Neural progenitor cell (in vitro differentiated cells): ENCODE measurements around the gene ZCWPW2.

Source experiments
- EZH2 ChIP-seq: fragments of 200-600 bp; sonication (generic); IDR thresholded peaks from 2 replicates; pipeline ENCODE4 v1.6.1; 2017; ENCODE audit warnings: antibody characterized with exemption, mild to moderate bottlenecking, moderate library complexity
- EZH2phosphoT487 ChIP-seq: fragments of 200-600 bp; sonication (generic); IDR thresholded peaks from 2 replicates; pipeline ENCODE4 v1.6.1; 2017; ENCODE audit warnings: antibody characterized with exemption
- TF ChIP-seq, protein P1 (sequence below): fragments of 200-600 bp; sonication (generic); IDR thresholded peaks from 2 replicates; pipeline ENCODE4 v1.5.1; 2017; ENCODE audit warnings: antibody characterized with exemption, mild to moderate bottlenecking

DNA sequence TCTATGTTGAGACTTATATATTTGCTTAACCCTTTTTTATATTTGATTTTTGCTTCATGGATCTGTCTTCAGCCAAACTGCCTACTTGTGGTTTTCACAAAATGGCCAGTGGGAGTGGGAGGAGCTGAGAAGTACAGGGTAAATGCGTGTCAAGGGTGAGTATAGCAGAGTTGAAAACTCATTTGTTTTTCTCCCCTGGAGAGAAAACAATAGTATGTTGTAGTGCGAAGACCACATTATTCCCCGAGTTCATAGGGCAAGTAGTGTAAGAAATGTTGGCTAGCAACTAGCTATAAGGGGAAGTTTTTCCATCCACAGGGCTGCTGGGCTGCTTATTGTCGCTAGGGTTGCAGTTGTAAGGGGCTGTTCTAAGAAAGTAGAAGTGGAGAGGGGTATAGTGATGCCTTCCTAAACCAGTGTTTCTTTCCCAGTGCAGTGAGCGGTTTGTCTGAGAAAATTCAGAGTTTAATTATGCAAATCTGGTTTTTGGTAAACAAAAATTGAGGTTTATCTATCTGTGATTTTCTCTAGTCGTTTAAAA lies 153.9 kb downstream of the ZCWPW2 start:
- TF ChIP-seq, protein P1, sequence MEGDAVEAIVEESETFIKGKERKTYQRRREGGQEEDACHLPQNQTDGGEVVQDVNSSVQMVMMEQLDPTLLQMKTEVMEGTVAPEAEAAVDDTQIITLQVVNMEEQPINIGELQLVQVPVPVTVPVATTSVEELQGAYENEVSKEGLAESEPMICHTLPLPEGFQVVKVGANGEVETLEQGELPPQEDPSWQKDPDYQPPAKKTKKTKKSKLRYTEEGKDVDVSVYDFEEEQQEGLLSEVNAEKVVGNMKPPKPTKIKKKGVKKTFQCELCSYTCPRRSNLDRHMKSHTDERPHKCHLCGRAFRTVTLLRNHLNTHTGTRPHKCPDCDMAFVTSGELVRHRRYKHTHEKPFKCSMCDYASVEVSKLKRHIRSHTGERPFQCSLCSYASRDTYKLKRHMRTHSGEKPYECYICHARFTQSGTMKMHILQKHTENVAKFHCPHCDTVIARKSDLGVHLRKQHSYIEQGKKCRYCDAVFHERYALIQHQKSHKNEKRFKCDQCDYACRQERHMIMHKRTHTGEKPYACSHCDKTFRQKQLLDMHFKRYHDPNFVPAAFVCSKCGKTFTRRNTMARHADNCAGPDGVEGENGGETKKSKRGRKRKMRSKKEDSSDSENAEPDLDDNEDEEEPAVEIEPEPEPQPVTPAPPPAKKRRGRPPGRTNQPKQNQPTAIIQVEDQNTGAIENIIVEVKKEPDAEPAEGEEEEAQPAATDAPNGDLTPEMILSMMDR: no peak
- no peak for TF ChIP-seq EZH2
- no peak for TF ChIP-seq EZH2phosphoT487
